HG03097 (cell line): Measurements from ENCODE around the gene PLEKHH1.
"Not testable (repeated sequence)": the region's sequence is repeated elsewhere in the genome, so short reads cannot be mapped to it uniquely, and the experiment has no call there.

Experiments used
- ATAC-seq: cut with Tn5 transposase; IDR thresholded peaks from one replicate; pipeline ENCODE4 v1.9.1; 2021; ENCODE audit not compliant: unreplicated experiment, low FRiP score

PLEKHH1 gene

DNA sequence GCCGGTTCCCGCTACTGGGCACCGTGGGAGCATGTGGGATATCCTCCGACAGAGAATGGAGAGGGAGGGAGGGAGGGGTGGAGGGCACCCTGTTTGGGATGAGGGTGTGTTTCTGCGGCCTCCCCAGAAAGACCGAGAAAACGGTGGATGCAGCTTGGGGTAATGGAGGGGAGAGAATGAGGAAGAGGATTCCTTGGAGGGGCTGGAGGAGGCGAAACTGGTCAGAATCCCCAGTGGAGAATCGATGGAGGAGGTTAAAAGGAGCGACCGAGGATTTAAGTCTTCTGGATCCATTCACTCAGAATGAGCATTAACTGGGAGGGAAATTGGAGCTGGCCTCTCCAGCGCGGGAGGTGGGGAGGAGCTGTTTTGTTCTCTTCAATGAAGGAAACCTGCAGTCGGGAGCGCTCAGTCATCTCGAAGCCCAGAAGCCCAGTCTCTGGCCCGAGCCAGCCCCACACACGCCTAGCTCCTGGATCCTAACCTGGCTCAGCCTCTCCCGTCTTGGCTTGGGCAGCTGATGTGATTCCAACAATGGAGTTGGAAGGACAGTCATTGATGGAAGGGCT lies 87.2 kb downstream of the PLEKHH1 start:
- no peak for ATAC-seq

DNA sequence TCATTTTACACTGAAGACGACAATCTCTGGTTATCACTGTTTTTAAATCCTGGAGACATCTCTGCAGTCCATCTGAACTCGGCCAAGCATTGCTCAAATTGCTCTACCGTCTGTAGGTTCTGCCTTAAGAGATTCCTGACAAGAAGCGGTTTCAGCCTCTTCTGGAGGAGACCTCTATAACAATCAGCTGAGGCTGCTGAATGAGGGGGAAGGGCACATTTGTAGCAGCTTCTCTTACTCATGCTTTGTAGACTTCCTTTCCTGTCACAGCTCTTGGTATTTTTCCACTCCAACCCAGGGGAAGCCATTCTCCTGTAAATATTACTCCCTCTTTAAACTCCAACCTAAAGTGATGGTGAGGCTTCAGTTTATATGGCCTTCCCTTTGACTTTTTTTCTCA lies 89.6 kb downstream of the PLEKHH1 start:
- no peak for ATAC-seq

DNA sequence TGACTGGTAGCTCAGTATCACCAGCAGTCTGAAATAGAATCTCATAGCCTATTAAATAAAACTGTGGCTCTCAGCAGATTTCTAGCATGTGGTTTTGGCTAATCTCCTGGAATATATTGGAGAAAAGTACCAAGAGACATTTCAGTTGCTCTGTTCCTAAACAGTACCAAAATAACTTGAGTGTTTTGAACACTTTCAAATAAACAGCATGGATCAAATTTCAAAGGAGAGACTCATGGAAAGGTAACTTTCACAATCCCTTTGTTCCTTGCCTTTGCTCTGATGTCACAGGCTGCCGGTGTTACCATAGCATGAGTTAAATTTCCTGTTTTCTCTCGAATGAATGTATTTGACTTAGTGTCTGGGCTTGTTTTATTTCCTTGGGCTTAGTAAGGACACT lies 90.0 kb downstream of the PLEKHH1 start:
- no peak for ATAC-seq

DNA sequence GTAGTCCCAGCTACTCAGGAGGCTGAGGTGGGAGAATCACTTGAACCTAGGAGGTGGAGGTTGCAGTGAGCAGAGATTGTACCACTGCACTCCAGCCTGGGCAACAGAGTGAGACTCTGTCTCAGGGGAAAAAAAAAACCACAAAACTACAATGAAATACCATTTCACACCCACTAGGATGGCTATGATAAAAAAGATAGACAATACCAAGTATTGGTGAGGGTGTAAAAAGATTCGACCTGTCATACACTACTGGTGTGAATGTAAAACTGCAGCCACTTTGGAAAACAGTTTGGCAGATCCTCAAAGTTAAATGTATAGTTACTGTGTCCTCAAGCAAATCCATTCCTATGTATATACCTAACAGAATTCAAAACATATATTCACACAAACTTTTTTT lies 93.0 kb downstream of the PLEKHH1 start:
- not testable (repeated sequence) for ATAC-seq

DNA sequence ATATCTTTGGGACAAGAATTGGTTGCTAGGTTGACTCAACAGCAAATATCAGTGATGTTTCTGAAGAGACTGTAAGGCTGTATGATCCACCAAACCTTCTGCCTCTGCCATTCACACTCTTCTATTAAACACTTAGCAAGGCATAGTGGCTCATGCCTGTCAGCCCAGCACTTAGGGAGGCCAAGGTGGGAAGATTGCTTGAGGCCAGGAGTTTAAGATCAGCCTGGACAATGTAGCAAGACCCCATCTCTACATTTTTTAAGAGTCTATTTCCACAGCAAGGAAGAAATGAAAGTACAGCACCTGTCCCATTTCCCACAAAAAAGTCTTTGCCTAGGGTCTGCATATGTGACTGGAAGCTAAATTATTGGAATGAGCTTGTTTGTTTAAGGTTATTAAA lies 94.4 kb downstream of the PLEKHH1 start:
- ATAC-seq = no peak

DNA sequence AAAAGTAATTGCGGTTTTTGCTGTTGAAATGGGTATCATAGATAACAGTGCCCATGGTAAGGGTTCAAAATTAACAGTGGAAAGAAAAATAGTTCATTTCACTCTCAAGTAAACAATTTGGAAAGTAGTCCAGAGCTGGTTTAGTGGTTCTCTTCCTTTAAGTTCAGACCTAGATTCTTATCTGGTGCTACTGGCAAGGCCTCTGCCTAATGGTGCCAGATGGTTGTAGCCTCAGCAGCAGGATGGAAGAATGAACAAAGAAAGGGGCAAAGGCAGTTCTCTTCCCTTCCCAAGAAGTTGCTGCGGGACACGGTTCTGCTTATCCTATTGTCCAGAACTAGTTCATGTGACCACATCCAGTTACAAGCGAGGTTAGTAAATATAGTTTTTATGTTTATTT lies 97.1 kb downstream of the PLEKHH1 start:
- no peak for ATAC-seq

DNA sequence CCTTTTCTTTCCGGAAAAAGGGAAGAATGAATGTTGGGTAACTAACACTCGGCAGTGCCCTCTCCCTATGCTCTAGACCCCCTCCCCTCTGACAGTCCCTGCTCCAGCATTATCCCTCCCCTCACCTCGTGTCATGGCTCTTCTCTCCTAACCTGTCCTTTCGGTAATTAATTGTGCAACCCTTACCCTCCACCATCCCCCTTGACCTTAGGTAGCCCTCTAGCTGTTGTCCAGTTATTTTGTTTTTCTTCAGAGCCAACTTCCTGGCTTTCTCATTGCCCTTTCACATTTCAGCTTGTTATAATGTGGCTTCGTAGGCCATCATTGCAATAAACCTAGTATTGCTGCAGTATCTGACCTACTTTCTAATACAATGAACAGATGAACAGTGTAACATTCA lies 97.8 kb downstream of the PLEKHH1 start:
- no peak for ATAC-seq

DNA sequence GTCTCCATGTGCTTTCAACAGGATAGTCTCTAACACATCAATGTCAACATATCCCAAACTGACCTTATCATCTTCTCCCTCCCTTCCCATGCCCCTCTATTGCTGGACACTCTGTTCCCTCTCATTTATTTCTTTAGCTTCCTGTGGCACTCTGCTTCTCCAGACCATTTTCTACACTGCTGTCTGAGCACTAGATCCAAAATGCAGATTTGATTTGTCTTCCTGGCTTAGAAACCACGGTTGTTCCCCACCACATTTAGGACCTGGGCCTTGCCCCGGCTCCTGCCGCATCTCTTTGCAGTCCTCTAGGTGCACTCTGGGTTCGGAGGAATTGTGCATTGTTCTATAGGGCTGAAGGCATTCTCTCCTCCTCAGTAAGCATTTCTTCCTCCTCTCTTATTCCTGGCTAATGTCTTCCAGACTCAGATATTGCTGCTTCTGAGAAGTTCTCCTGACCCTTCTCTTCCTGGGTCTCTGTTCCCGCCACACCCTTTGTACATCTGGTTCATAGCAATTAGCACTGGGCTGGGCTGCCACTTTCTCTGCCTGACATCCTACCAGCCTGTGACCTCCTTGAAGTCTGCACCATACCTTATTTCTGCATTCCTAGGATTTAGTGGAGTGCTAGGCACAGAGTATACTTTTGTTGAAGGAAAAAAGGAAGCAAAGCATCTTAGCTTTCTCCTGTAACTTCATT lies 100.5 kb downstream of the PLEKHH1 start:
- ATAC-seq = no peak

DNA sequence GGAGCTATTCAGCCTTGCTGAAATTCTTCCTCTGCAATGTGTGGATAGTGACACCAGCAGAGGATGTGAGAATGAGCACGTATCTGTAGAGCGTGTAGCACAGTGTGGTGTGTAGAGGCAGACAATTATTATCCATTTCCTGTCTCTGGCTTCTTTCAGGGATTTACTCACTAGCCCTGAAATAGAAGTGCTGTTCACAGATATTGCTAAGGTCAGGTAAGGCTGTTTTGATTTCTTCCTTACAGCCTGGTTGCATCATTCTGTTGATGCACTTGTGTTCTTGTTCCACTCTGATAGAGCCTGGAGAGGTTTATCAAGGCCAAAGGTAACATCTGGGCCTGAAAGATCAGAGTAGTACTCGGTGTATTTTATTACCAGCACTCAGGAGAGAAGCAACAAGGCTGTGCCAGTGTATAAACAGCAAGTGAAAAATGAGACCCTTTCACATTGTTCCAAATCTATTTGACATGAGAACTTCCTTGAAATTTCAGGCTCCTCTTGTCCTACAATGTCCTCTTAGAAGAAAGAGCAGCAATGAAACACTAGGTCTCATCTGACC lies 103.3 kb downstream of the PLEKHH1 start:
- ATAC-seq = no peak

DNA sequence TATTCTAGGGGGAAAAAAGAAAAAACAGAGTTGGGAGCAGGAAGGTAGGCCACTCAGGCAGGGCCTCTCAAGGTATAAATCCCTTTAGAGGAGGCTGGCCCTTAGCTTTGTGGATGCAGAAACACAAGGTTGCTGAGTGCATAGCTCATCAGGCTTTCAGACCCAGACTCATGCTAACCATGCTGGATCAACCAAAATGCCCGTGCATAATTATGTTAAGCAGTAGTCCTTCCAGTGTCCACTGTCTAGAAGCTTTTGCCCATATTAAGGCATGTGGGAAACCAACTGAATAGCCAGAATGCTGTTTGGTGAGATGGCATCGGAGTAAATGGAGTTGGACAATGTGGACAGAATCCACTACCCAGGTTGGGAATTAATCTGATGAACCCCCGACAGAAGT lies 105.6 kb downstream of the PLEKHH1 start:
- ATAC-seq = no peak
